Measurements from ENCODE around the gene TSPAN4. TPM values are rescaled to one million over a fixed set of nuclear protein-coding genes. Genes with fewer than 3 reads are reported as not detected.

Gene TSPAN4
- total and polyA plus RNA-seq, 7 donors, result 11.4 to 38.5 (median 17.7) TPM

DNA sequence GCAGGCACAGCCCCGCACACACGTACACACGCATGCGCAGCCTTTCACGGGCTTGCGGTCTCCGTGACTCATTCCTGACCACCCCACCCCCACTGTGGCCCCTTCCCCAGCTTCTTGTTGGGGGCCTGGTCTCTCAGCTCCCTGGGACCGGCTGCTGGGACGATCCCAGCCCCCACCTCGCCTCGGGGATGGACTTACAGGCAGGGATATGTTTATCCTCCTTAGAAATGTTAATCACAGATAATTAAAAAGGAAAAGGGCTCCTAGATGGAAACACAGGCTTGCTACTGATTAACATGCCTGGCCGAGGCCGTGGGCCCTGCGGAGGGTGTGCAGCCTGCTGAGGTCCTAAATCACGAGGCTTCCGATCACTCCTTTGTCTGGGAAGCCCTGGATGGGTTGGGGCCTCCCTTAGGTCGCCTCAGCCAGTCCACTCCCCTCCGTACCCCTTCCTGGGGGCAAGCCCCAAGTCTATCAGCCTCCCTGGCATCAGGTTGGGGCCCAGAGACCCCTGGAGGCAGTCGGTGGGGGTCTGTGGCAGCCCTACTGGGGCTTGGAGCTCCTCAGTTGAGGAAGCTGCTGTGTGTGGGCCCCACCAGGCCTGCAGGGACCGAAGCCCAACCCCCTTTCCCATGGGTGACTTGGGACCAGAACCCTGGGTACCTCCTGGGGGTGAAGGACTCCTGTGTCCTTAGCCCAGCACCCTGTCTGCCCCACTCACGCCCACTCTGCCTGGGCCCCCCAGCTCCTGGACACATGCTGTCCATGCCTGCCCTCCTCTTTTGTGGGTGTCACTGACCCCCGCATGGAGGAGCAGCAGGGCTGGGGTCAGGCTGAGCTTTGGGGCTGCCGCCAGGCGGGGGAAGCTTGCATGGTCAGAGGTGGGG lies 20.6 kb downstream of the TSPAN4 start:
- no peak for ATAC-seq
- TF ChIP-seq, protein P1, sequence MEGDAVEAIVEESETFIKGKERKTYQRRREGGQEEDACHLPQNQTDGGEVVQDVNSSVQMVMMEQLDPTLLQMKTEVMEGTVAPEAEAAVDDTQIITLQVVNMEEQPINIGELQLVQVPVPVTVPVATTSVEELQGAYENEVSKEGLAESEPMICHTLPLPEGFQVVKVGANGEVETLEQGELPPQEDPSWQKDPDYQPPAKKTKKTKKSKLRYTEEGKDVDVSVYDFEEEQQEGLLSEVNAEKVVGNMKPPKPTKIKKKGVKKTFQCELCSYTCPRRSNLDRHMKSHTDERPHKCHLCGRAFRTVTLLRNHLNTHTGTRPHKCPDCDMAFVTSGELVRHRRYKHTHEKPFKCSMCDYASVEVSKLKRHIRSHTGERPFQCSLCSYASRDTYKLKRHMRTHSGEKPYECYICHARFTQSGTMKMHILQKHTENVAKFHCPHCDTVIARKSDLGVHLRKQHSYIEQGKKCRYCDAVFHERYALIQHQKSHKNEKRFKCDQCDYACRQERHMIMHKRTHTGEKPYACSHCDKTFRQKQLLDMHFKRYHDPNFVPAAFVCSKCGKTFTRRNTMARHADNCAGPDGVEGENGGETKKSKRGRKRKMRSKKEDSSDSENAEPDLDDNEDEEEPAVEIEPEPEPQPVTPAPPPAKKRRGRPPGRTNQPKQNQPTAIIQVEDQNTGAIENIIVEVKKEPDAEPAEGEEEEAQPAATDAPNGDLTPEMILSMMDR (IDR thresholded peaks at IDR 0.05), result no peak
- no peak overlapping the region for H3K4me3 ChIP-seq
- peaks cover 0 to 39% of the 10 kb centered on the region in 2 donors for H3K36me3 ChIP-seq (ENCODE audit: insufficient read depth in 1 of 2, low read depth in 1 of 2)
- intact Hi-C loops (cut with DNase I), result no loop called here
- no peak overlapping the region for H3K27ac ChIP-seq
- H3K9me3 ChIP-seq, result no peaks in the 10 kb centered on the region
- DNase-seq, result no peak
- no peaks in the 10 kb centered on the region for H3K27me3 ChIP-seq (ENCODE audit: insufficient read depth in 3 of 3, low read length in 2 of 3)
- H3K4me1 ChIP-seq, result peaks cover 4% of the 10 kb centered on the region
- WGBS, 3 donors, result 78 to 86% (median 82%) methylated on average over 23 to 24 of the region's 24 CpGs

DNA sequence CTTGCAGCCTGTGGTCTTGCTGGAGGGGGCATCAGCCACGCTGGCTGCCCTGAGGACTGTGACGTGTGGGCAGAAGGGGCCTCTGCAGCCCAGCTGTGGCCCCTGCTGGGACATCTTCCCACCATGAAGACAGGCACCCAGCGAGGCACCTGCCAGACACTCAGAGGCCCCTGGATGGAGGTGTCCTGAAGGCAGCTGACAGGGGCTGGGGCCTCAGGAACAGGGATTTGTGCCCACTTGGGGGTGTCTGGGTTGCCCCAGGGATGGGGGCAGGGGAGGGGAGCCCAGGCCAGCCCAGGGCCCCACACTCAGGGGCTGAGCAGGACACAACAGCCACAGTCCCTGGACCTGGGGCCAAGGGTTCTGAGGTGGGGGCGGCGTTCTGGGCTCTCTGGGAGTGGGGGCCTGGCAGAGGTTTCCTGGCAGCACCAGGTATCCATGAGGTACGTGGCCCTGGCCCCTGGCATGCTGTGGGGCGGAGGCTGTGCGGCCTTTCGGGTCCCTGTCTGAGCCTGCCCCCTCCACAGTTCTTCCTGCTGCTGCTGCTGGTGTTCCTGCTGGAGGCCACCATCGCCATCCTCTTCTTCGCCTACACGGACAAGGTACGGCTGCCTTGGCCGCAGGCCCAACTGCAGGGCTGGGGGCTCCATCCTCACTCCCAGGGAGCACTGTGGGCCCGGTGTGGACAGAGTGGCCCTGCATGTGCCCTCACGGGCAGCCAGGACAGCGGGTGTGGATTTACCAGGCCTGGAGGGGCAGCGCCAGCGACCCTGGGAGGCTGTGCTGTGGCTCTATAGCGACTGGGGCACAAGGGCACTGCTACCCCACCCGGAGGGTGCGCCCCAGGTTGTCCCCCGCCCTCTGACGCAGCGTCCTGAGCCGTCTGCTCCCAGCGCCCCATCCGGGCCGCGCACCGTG lies 21.5 kb downstream of the TSPAN4 start:
- Histone ChIP-seq H3K36me3 (ENCODE audit: insufficient read depth in 1 of 2, low read depth in 1 of 2) (peaks cover 0 to 39% of the 10 kb centered on the region in 2 donors), H3K9me3 (no peaks in the 10 kb centered on the region), H3K27me3 (ENCODE audit: insufficient read depth in 3 of 3, low read length in 2 of 3) (no peaks in the 10 kb centered on the region), H3K4me3 (no peak overlapping the region), H3K27ac (no peak overlapping the region), H3K4me1 (peaks cover 4% of the 10 kb centered on the region)
- WGBS, 3 donors, result 92 to 95% (median 95%) methylated on average over 28 to 31 of the region's 31 CpGs
- DNase-seq, result no peak
- TF ChIP-seq, protein P1 (IDR thresholded peaks at IDR 0.05), result no peak
- no peak for ATAC-seq
- intact Hi-C loops (cut with DNase I), result no loop called here

DNA sequence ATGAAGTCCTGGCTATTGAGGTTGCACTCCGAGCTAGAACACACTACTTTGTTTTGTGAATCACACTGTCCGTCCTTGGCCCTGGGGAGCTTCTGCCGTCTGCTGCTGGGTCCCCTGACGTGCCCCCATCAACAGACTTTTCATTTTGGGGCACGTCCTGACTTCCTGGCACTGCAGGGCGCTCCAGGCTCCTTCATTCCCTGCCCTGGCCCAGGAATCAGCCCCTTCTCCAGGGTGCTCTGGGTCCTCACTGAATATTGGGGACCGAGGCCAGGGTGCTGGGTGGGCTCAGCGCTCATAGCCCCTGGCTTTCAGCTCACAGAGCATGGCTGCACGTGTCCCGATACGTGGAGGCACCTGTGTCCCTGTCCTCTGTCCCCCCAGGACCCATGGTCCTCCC lies 22.2 kb downstream of the TSPAN4 start:
- WGBS, 3 donors, result 84 to 93% (median 90%) methylated on average over 7 to 11 of the region's 11 CpGs
- Histone ChIP-seq H3K27me3 (ENCODE audit: insufficient read depth in 3 of 3, low read length in 2 of 3) (no peaks in the 10 kb centered on the region), H3K36me3 (ENCODE audit: insufficient read depth in 1 of 2, low read depth in 1 of 2) (peaks cover 0 to 39% of the 10 kb centered on the region in 2 donors), H3K9me3 (no peaks in the 10 kb centered on the region), H3K4me1 (peaks cover under 1% of the 10 kb centered on the region), H3K4me3 (no peak overlapping the region), H3K27ac (no peak overlapping the region)
- intact Hi-C loops (cut with DNase I), result no loop called here
- DNase-seq, result no peak
- TF ChIP-seq, protein P1 (IDR thresholded peaks at IDR 0.05), result no peak
- ATAC-seq, result no peak

DNA sequence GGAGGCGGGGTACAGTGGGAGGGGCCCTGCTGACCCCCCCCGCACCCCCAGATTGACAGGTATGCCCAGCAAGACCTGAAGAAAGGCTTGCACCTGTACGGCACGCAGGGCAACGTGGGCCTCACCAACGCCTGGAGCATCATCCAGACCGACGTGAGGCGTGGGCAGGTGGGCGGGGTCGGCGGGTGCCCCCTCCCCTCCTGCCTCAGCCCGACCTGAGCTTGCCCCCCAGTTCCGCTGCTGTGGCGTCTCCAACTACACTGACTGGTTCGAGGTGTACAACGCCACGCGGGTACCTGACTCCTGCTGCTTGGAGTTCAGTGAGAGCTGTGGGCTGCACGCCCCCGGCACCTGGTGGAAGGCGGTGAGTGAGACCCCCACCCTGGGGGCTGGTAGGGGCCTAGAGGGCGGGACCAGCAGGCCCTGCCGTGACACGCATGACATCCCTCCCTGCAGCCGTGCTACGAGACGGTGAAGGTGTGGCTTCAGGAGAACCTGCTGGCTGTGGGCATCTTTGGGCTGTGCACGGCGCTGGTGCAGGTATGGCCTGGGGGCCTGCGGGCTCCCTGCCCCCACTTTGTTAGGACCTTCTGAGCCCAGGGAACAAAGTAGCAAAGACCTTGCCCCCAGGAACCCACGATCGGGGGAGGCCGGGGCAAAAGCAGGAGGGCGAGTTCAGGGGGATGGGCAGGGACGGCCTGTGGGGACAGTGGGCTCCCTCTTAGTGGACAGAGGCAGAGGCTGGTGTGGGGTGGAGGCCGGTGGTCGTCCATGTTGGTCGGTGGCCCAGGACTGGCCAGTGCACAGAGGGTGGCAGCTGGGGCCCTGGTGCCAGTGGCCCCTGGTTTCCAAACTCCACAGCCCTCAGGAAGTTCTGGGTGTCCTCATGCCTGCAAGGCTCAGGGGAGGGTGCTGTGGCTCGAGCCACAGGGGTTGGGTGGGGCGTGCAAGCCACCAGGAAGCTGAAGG lies 23.1 kb downstream of the TSPAN4 start:
- no peaks in the 10 kb centered on the region for H3K27me3 ChIP-seq (ENCODE audit: insufficient read depth in 3 of 3, low read length in 2 of 3)
- TF ChIP-seq, protein P1 (IDR thresholded peaks at IDR 0.05), result no peak
- H3K36me3 ChIP-seq (ENCODE audit: insufficient read depth in 1 of 2, low read depth in 1 of 2), result peaks cover 0 to 39% of the 10 kb centered on the region in 2 donors
- DNase-seq (no peak), ATAC-seq (no peak)
- H3K4me1 ChIP-seq, result no peaks in the 10 kb centered on the region
- H3K4me3 ChIP-seq, result no peak overlapping the region
- whole genome bisulfite sequencing, 3 donors, result 84 to 86% (median 85%) methylated on average over 39 to 41 of the region's 41 CpGs
- H3K27ac ChIP-seq, result no peak overlapping the region
- intact Hi-C loops (cut with DNase I), result no loop called here
- H3K9me3 ChIP-seq, result no peaks in the 10 kb centered on the region
